ENCODE results near the gene ALG1. TPM values are rescaled to one million over a fixed set of nuclear protein-coding genes. Genes with fewer than 3 reads are reported as not detected.

Gene ALG1
- total RNA-seq, 2 donors from 2014 or later, result 10.5 to 14.3 TPM

- no peak for TF ChIP-seq CTCF (IDR thresholded peaks at IDR 0.05)
- H3K27me3 ChIP-seq, result no peaks in the 10 kb centered on the region
- no peak for DNase-seq (ENCODE audit: low spot score)
- peaks cover 0 to 8% of the 10 kb centered on the region in 2 donors for H3K4me1 ChIP-seq
- H3K9me3 ChIP-seq, result no peaks in the 10 kb centered on the region
- no peak within 1 kb of the TSS for H3K4me3 ChIP-seq
- H3K36me3 ChIP-seq, result no peaks in the 10 kb centered on the region
- H3K27ac ChIP-seq, result no peak within 1 kb of the TSS
Measured at GRCh38 chr16:5065813-5066212, 5.8 kb upstream of the ALG1 start, which contains the start of gene C16orf89. TSS of gene C16orf89 (minus strand) at chr16:5065956. CDS start at chr16:5065908, 48 bp downstream.

- Histone ChIP-seq H3K27ac (no peak overlapping the region), H3K4me1 (peaks cover 0 to 13% of the 10 kb centered on the region in 2 donors), H3K9me3 (no peaks in the 10 kb centered on the region), H3K27me3 (no peaks in the 10 kb centered on the region), H3K4me3 (no peak overlapping the region), H3K36me3 (no peaks in the 10 kb centered on the region)
- no peak for DNase-seq (ENCODE audit: low spot score)
- TF ChIP-seq CTCF (IDR thresholded peaks at IDR 0.05), result no peak
Measured at GRCh38 chr16:5066511-5066910, 5.1 kb upstream of the ALG1 start.

- DNase-seq (ENCODE audit: low spot score), result no peak
- H3K9me3 ChIP-seq, result no peaks in the 10 kb centered on the region
- H3K4me3 ChIP-seq, result no peak overlapping the region
Measured at GRCh38 chr16:5069048-5069447, 2.6 kb upstream of the ALG1 start.

GRCh38 chr16:5069854-5070253 lies 1.8 kb upstream of the ALG1 start:
- Histone ChIP-seq H3K4me1 (peaks cover 0 to 21% of the 10 kb centered on the region in 2 donors), H3K36me3 (peaks cover 5% of the 10 kb centered on the region), H3K9me3 (no peaks in the 10 kb centered on the region), H3K4me3 (no peak overlapping the region), H3K27ac (no peak overlapping the region), H3K27me3 (no peaks in the 10 kb centered on the region)
- DNase-seq (ENCODE audit: low spot score), result no peak
- TF ChIP-seq CTCF (IDR thresholded peaks at IDR 0.05), result no peak

More at GRCh38 chr16:5069048-5069447, 2.6 kb upstream of the ALG1 start:
- H3K27ac ChIP-seq, result no peak overlapping the region
- TF ChIP-seq CTCF (IDR thresholded peaks at IDR 0.05), result no peak
- no peaks in the 10 kb centered on the region for H3K27me3 ChIP-seq
- peaks cover 0 to 21% of the 10 kb centered on the region in 2 donors for H3K4me1 ChIP-seq
- no peaks in the 10 kb centered on the region for H3K36me3 ChIP-seq

- H3K4me3 ChIP-seq, result no peak overlapping the region
- peaks cover 0 to 17% of the 10 kb centered on the region in 2 donors for H3K4me1 ChIP-seq
- H3K36me3 ChIP-seq, result peaks cover 12% of the 10 kb centered on the region
- H3K27me3 ChIP-seq, result no peaks in the 10 kb centered on the region
- no peak for TF ChIP-seq CTCF (IDR thresholded peaks at IDR 0.05)
- H3K9me3 ChIP-seq, result no peaks in the 10 kb centered on the region
- no peak for DNase-seq (ENCODE audit: low spot score)
- peak overlapping the region; percentile 81 for H3K27ac ChIP-seq
Measured at GRCh38 chr16:5070431-5071186, 1.0 kb upstream of the ALG1 start.

- H3K36me3 ChIP-seq, result peaks cover 17% of the 10 kb centered on the region
- peak overlapping the region; percentile 69 to 72 for H3K4me3 ChIP-seq
- H3K27ac ChIP-seq, result peak overlapping the region; percentile 81
- no peaks in the 10 kb centered on the region for H3K9me3 ChIP-seq
- TF ChIP-seq CTCF (IDR thresholded peaks at IDR 0.05), result no peak
- H3K4me1 ChIP-seq, result peaks cover 0 to 13% of the 10 kb centered on the region in 2 donors
- DNase-seq (ENCODE audit: low spot score), result no peak
- H3K27me3 ChIP-seq, result no peaks in the 10 kb centered on the region
Measured at GRCh38 chr16:5071341-5071680, 332 bp upstream of the ALG1 start.
